ENCODE data around the gene HAAO. TPM values are rescaled to one million over a fixed set of nuclear protein-coding genes. Genes with fewer than 3 reads are reported as not detected.

Gene HAAO
- total RNA-seq, 1 experiment from 2014 or later: 47.5 TPM

DNA sequence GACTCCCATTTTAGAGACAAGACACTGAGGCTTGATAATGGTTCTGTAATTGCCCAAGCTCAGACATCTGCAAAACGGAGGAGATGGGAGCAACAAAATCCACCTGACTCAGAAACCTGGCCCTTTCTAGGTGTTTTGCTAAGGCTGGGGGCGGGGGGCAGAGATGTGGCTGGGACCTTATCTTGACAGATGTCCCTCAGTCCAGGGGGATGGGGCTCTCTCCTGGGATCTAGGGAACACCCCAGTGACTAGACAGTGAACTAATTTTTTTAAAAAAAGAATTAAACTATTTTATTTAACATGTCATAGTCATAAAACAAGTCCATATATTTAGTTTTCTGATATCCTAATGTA, 32.0 kb upstream of the HAAO start:
- no peak overlapping the region for H3K4me3 Mint-ChIP-seq (ENCODE audit: unreplicated experiment)
- no peak overlapping the region for H3K4me3 ChIP-seq (ENCODE audit: low read depth, low read length)
- POLR2A ChIA-PET: no interaction called here
- peaks cover 9% of the 10 kb centered on the region for H3K4me1 ChIP-seq
- TF ChIP-seq, protein P1, sequence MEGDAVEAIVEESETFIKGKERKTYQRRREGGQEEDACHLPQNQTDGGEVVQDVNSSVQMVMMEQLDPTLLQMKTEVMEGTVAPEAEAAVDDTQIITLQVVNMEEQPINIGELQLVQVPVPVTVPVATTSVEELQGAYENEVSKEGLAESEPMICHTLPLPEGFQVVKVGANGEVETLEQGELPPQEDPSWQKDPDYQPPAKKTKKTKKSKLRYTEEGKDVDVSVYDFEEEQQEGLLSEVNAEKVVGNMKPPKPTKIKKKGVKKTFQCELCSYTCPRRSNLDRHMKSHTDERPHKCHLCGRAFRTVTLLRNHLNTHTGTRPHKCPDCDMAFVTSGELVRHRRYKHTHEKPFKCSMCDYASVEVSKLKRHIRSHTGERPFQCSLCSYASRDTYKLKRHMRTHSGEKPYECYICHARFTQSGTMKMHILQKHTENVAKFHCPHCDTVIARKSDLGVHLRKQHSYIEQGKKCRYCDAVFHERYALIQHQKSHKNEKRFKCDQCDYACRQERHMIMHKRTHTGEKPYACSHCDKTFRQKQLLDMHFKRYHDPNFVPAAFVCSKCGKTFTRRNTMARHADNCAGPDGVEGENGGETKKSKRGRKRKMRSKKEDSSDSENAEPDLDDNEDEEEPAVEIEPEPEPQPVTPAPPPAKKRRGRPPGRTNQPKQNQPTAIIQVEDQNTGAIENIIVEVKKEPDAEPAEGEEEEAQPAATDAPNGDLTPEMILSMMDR (IDR thresholded peaks at IDR 0.05; ENCODE audit: insufficient read depth in 1 of 2, low read depth in 1 of 2, low read length in 1 of 2, severe bottlenecking in 1 of 2, unreplicated experiment in 1 of 2): no peak
- no peak overlapping the region for H3K27ac Mint-ChIP-seq (ENCODE audit: unreplicated experiment)
- H3K36me3 ChIP-seq (ENCODE audit: control insufficient read depth, insufficient read depth, low read length): no peaks in the 10 kb centered on the region
- no peaks in the 10 kb centered on the region for H3K27me3 ChIP-seq (replicated peaks; ENCODE audit: control insufficient read depth, insufficient read depth, low read length)
- BruUV-seq (replicated peaks): no TSS peak
- no peaks in the 10 kb centered on the region for H3K9me3 ChIP-seq
- H3K9me3 Mint-ChIP-seq (ENCODE audit: unreplicated experiment): no peaks in the 10 kb centered on the region
- intact Hi-C loops (cut with micrococcal nuclease; ENCODE audit: unreplicated experiment): no loop called here
- no peaks in the 10 kb centered on the region for H3K36me3 Mint-ChIP-seq (ENCODE audit: insufficient read depth, unreplicated experiment)
- H3K4me1 Mint-ChIP-seq (ENCODE audit: low read depth, unreplicated experiment): peaks cover 8% of the 10 kb centered on the region
- CTCF ChIA-PET: interaction anchor here (2.8 kb wide), 1 partner anchor 11 kb away, joined by 17 read pairs; no protein-coding TSS in a partner anchor
- H3K27me3 Mint-ChIP-seq (ENCODE audit: insufficient read depth, unreplicated experiment): no peaks in the 10 kb centered on the region
- DNase-seq: peak in 1 of 2 experiments; percentile 21

DNA sequence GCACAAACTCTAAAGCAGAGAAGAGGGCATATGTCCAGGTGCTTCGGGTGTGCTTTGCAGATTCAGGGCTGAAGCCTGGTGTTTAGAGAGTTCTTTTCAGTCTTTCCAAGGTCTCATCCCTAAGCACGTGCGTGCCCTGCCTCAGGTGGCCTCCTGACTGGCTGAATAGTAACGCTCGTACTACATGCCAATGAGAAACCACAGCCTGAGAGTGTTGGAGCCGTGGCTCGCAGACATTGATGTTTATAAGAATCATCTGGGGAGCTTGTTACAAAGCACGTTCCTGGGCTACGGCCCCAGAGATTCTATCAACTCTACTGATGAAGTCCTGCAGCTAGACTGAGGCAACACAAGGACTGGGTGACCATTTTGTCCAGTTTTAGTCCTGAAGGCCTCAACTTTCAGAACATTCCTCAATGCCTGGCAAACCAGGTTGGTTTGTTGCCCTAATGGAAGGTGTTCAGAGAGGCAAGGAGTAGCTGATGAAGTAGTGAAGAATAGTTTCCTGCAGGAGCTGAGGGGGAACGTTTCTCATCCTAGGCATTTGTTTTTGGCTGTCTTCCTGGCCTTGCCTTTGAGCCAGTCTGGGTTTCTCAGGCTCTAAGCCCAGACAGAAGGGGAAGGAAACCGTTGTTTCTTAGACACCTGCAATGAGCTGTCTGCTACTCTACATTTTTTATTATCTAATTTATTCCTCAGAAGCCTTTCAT, 31.5 kb upstream of the HAAO start:
- Mint-ChIP-seq H3K27ac (ENCODE audit: unreplicated experiment) (no peak overlapping the region), H3K36me3 (ENCODE audit: insufficient read depth, unreplicated experiment) (no peaks in the 10 kb centered on the region), H3K27me3 (ENCODE audit: insufficient read depth, unreplicated experiment) (no peaks in the 10 kb centered on the region), H3K4me3 (ENCODE audit: unreplicated experiment) (no peak overlapping the region), H3K4me1 (ENCODE audit: low read depth, unreplicated experiment) (peaks cover 14% of the 10 kb centered on the region), H3K9me3 (ENCODE audit: unreplicated experiment) (no peaks in the 10 kb centered on the region)
- Histone ChIP-seq H3K9me3 (no peaks in the 10 kb centered on the region), H3K4me3 (ENCODE audit: low read depth, low read length) (no peak overlapping the region), H3K4me1 (peaks cover 13% of the 10 kb centered on the region), H3K27me3 (replicated peaks; ENCODE audit: control insufficient read depth, insufficient read depth, low read length) (no peaks in the 10 kb centered on the region), H3K36me3 (ENCODE audit: control insufficient read depth, insufficient read depth, low read length) (no peaks in the 10 kb centered on the region)
- BruUV-seq (replicated peaks): no TSS peak
- no peak for DNase-seq
- ChIA-PET POLR2A (no interaction called here), CTCF (interaction anchor here (0.7 to 2.8 kb wide), 2 partner anchors 11 to 106 kb away, joined by 4 to 17 read pairs; no protein-coding TSS in a partner anchor)
- intact Hi-C loops (cut with micrococcal nuclease; ENCODE audit: unreplicated experiment): no loop called here
- TF ChIP-seq, protein P1 (IDR thresholded peaks at IDR 0.05; ENCODE audit: insufficient read depth in 1 of 2, low read depth in 1 of 2, low read length in 1 of 2, severe bottlenecking in 1 of 2, unreplicated experiment in 1 of 2): no peak

DNA sequence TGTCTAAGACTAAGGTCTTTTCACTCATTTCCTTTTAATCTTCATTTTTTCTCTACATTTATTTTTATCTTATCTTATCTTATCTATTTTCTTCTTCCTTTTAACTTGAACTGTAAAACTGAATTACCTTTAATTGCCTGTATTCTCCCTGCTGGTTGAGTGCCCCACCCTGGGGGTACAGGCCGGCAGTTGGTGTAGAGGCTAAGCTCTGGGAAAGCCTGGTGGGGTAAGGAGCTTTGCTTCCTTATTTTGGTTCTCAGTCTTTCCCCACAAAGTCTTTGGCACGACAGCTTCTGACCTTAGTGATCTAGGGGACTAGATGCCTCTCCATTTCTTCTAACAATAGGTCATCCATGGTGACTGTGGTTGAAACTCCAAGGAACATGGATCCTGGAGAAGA, 26.8 kb upstream of the HAAO start:
- Histone ChIP-seq H3K36me3 (ENCODE audit: control insufficient read depth, insufficient read depth, low read length) (no peaks in the 10 kb centered on the region), H3K4me3 (ENCODE audit: low read depth, low read length) (no peak overlapping the region), H3K9me3 (no peaks in the 10 kb centered on the region), H3K4me1 (peaks cover 6% of the 10 kb centered on the region; the same call in 1 of the 2 replicates), H3K27me3 (replicated peaks; ENCODE audit: control insufficient read depth, insufficient read depth, low read length) (no peaks in the 10 kb centered on the region)
- DNase-seq: no peak
- Mint-ChIP-seq H3K9me3 (ENCODE audit: unreplicated experiment) (no peaks in the 10 kb centered on the region), H3K27me3 (ENCODE audit: insufficient read depth, unreplicated experiment) (no peaks in the 10 kb centered on the region), H3K27ac (ENCODE audit: unreplicated experiment) (no peak overlapping the region), H3K36me3 (ENCODE audit: insufficient read depth, unreplicated experiment) (no peaks in the 10 kb centered on the region), H3K4me1 (ENCODE audit: low read depth, unreplicated experiment) (peaks cover 10% of the 10 kb centered on the region), H3K4me3 (ENCODE audit: unreplicated experiment) (no peak overlapping the region)
- ChIA-PET CTCF (interaction anchor here (0.6 kb wide), 1 partner anchor 291 kb away, joined by 3 read pairs; no protein-coding TSS in a partner anchor), POLR2A (interaction anchor here (1.3 kb wide), 1 partner anchor 9 kb away, joined by 7 read pairs; no protein-coding TSS in a partner anchor)
- TF ChIP-seq, protein P1 (IDR thresholded peaks at IDR 0.05; ENCODE audit: insufficient read depth in 1 of 2, low read depth in 1 of 2, low read length in 1 of 2, severe bottlenecking in 1 of 2, unreplicated experiment in 1 of 2): no peak
- BruUV-seq (replicated peaks): no TSS peak
- intact Hi-C loops (cut with micrococcal nuclease; ENCODE audit: unreplicated experiment): no loop called here
